Measurements from ENCODE around the gene ETFB.

The ETFB gene

DNA sequence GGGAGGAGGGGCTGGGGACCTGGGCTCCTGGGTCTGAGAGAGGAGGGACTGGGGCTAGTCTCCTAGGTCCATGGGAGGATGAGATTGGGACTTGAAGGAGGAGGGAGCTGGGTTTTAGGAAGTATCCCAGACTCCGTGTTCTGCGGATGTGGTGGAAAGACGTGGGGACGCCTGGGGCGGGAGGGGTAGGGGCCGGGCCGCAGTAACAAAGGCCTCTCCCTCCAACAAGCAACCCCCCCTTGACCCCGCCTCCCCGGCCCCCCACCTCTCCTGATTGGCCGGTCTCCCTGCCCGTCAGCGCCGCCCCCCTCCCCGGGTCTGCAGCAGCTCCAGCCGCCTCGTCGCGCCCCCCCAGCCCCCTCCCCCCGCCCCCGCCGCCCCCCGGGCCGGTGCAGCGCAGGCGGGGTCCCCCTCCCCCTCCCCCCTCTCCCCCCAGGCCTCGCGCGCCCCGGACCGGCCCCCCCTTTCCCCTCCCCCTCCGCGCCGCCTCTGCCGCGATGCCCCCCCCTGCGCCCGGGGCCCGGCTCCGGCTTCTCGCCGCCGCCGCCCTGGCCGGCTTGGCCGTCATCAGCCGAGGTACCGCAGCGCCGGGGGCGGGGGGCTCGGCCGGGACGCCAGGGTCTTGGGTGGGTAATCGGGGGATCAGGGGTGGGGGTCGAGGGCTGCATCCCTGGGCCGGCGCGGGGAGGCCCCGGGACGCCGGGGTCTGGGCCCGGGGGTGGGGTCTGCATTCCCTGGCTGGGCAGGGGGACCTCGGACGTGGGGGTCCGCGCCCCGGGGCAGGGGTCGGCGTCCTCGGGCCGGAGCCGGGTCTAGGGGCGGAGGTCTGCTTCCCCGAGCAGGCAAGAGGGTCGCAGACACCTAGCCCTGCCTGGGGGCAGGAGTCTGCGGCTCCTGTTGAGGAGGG, 54.6 kb downstream of the ETFB start, which contains the start of gene IGLON5:
TSS of gene IGLON5 (plus strand) at position 294 of the 907 bp plus-strand sequence. CDS start at position 498, 204 bp downstream.
- peak within 1 kb of the TSS in 6 of 11 experiments; percentile 30 to 55 (median 50); a peak in 11 of 22 replicates for H3K9ac ChIP-seq
- H3K4me2 ChIP-seq = peak within 1 kb of the TSS; percentile 29 to 91 (median 65); a peak in 21 of 22 replicates
- H3K36me3 ChIP-seq = peaks cover 0 to 5% (median 0%) of the 10 kb centered on the region in 11 experiments; a peak in 1 of 22 replicates

DNA sequence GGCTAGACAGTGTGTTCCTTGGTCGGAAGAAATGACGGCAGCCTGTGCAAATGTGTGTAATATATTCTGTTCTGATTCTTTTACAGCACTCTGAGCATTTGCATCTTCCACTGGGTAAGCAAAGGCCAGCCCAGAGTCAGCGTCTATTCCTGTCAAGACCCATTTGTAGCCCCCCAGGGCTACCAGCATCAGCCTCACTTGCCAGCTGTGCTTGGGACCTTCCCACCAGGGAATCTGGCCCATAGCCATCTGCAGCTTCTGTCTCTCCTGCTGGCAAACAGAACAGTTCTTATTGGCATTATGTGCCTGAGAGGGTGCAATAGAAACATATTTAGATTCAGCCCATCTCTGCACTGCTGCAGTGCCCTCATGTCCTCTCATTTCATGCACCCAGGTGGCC, 60.7 kb downstream of the ETFB start:
- H3K27ac ChIP-seq = no peak overlapping the region
- no peaks in the 10 kb centered on the region for H3K4me1 ChIP-seq
- no peak overlapping the region for H3K4me3 ChIP-seq
- no peak overlapping the region for H3K4me2 ChIP-seq
- no peak overlapping the region for H3K9ac ChIP-seq
- no peak for TF ChIP-seq Cebpa-rat (IDR thresholded peaks at IDR 0.05)
- no peaks in the 10 kb centered on the region for H3K27me3 ChIP-seq
- peaks cover 39 to 69% (median 57%) of the 10 kb centered on the region in 11 experiments for H3K9me3 ChIP-seq (replicated peaks in 1 of 11)
- peaks cover 0 to 8% (median 0%) of the 10 kb centered on the region in 11 experiments; a peak in 2 of 22 replicates for H3K36me3 ChIP-seq
- H4K20me1 ChIP-seq = no peaks in the 10 kb centered on the region

More for the DNA sequence above, 54.6 kb downstream of the ETFB start, which contains the start of gene IGLON5:
- peak within 1 kb of the TSS in 8 of 10 experiments; percentile 29 to 50 (median 40); a peak in 11 of 20 replicates for H3K4me3 ChIP-seq
- H3K27ac ChIP-seq = peak within 1 kb of the TSS in 4 of 11 experiments; percentile 40 to 48 (median 42); a peak in 6 of 22 replicates
- no peaks in the 10 kb centered on the region for H4K20me1 ChIP-seq
- H3K9me3 ChIP-seq (replicated peaks in 1 of 11) = peaks cover 16 to 34% (median 28%) of the 10 kb centered on the region in 11 experiments
- no peaks in the 10 kb centered on the region for H3K27me3 ChIP-seq
- peaks cover 6 to 29% (median 26%) of the 10 kb centered on the region in 10 experiments; a peak in 17 of 20 replicates for H3K4me1 ChIP-seq
- TF ChIP-seq Cebpa-rat (IDR thresholded peaks at IDR 0.05) = no peak

DNA sequence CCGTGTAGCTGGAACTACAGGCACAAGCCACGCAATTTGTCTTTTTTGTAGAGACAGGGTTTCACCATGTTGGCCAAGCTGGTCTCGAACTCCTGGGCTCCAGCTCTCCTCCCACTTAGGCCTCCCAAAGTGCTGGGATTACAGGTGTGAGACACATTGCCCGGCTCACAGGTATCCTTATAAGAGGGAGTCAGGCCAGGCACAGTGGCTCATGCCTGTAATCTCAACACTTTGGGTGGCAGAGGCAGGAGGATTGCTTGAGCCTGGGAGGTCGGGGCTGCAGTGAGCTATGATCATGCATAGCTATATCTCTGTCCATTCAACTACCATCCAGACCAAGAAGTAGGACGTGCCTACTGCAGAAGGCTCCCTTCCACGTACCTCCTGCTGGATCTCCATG, 64.9 kb downstream of the ETFB start:
- H3K9me3 ChIP-seq (replicated peaks in 1 of 11) = peaks cover 20 to 43% (median 35%) of the 10 kb centered on the region in 11 experiments
- peaks cover 0 to 8% (median 0%) of the 10 kb centered on the region in 11 experiments; a peak in 1 of 22 replicates for H3K36me3 ChIP-seq
- H3K4me2 ChIP-seq = no peak overlapping the region
- no peak overlapping the region for H3K27ac ChIP-seq
- no peaks in the 10 kb centered on the region for H4K20me1 ChIP-seq
- no peak overlapping the region for H3K4me3 ChIP-seq
- H3K4me1 ChIP-seq = peaks cover 0 to 8% (median 4%) of the 10 kb centered on the region in 10 experiments; a peak in 12 of 20 replicates
- H3K9ac ChIP-seq = no peak overlapping the region
- TF ChIP-seq Cebpa-rat (IDR thresholded peaks at IDR 0.05) = no peak
- no peaks in the 10 kb centered on the region for H3K27me3 ChIP-seq

DNA sequence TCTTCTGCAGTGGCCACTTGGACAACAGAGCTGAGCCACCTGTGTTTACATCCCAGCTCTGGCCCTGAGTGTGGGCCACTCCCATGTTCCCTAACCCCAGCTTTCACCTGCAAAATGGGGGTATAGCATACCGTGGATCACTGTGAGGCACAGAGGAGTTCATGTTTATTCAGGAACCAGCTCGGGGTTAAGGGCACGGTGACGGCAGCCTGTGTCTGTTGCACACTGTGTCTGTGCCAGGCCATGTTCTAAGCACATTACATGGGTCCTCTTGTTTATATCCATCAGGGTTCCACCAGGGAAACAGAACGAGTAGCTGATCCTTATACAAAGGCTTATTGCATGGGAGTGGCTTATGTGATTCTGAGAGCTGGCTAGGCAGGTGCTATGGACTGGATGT, 68.8 kb downstream of the ETFB start:
- no peak overlapping the region for H3K9ac ChIP-seq
- peaks cover 0 to 5% (median 0%) of the 10 kb centered on the region in 11 experiments; a peak in 1 of 22 replicates for H3K27me3 ChIP-seq
- H4K20me1 ChIP-seq = no peaks in the 10 kb centered on the region
- peaks cover 34 to 46% (median 42%) of the 10 kb centered on the region in 10 experiments for H3K4me1 ChIP-seq
- H3K9me3 ChIP-seq (replicated peaks in 1 of 11) = peaks cover 0 to 8% (median 4%) of the 10 kb centered on the region in 11 experiments; a peak in 16 of 22 replicates
- TF ChIP-seq Cebpa-rat (IDR thresholded peaks at IDR 0.05) = no peak
- H3K27ac ChIP-seq = no peak overlapping the region
- H3K4me2 ChIP-seq = no peak overlapping the region
- no peak overlapping the region for H3K4me3 ChIP-seq
- H3K36me3 ChIP-seq = peaks cover 0 to 2% (median 0%) of the 10 kb centered on the region in 11 experiments; a peak in 1 of 22 replicates

DNA sequence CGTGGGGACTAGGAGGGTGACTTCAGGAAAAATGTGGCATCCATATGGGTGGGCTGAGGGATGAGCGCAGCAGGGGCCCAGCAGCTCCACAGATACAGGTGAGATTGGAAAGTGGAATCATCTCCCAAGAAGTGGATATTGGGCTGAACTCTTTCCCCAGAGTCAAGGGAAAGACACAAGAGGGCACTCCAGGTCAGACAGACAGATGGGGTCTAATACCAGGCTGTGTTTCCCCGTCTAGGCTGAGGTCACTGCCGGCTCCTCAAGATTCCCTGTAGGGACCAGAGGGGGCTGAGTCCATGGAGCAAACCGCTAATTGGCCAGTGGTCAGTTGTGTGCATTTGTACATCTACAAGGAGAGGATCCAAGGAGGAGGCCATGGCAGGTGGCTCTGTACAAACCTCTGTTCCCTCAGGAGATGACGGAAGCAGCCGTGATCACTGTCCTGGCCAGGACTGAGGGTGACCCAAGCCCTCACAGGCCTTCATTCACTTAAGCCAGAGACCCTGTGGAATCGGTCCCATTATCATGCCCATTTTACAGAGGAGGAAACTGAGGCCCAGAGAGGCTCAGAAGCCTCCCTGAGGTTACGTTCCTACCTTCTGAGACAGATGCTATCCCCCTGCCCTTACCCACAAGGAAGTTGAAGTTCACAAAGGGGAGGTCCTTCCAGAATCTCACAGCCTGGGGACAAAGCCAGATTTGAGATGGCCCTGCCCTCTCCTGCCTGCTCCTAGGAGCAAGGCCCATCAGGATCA, 69.7 kb downstream of the ETFB start:
- Histone ChIP-seq H3K36me3 (no peaks in the 10 kb centered on the region), H3K9me3 (replicated peaks in 1 of 11) (peaks cover 0 to 2% (median 0%) of the 10 kb centered on the region in 11 experiments; a peak in 3 of 22 replicates), H3K27me3 (peaks cover 0 to 5% (median 0%) of the 10 kb centered on the region in 11 experiments; a peak in 1 of 22 replicates), H3K4me3 (no peak overlapping the region), H3K4me1 (peaks cover 34 to 55% (median 50%) of the 10 kb centered on the region in 10 experiments), H3K9ac (peak overlapping the region in 5 of 11 experiments; percentile 73 to 79 (median 75); a peak in 5 of 22 replicates), H4K20me1 (no peaks in the 10 kb centered on the region), H3K27ac (0 out of 22 replicates have a peak overlapping the region, but pooled peaks of 3 of the 11 experiments have one; percentile 12 to 87 (median 82)), H3K4me2 (peak overlapping the region in 9 of 11 experiments; percentile 87 to 98 (median 89); a peak in 15 of 22 replicates)
- no peak for TF ChIP-seq Cebpa-rat (IDR thresholded peaks at IDR 0.05)

DNA sequence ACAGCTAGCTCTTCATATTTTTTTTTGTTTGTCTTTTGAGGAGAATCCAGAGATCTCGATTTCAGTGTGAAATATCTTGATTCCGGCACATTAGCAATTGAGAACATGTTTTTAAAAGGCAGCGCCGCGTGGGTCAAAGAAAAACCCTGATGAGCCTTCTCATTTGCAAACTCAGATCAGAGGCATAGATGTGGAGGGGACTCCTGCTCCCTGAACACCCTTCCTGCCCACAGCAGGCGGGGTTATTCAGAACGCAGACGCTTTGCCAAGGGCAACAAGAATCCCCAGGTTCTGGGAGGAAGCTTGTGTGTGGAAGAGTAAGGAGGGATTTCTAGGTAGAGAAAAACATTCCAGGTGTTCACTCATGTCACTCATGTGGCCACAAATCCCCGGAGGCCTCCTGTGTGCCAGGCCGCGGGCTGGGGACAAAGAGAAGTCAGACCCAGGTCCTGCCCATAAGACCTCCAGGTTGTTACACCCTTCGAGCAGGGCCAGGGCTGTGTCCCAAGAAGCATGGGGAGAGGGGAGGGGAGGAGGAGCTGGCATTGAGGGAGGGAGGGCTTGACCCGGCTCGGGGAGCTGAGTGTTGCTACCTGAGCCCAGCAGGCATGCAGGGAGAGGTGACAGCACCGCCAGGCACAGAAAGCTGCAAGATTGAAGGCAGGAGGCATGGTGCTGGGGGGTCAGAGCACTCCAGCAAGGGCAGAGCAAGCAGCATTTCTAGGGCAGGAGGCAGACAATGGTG, 70.6 kb downstream of the ETFB start:
- Histone ChIP-seq H3K9me3 (replicated peaks in 1 of 11) (peaks cover 0 to 11% (median 0%) of the 10 kb centered on the region in 11 experiments; a peak in 3 of 22 replicates), H3K4me3 (peak overlapping the region in 3 of 10 experiments; percentile 48 to 60 (median 54); a peak in 4 of 20 replicates), H3K36me3 (no peaks in the 10 kb centered on the region), H3K4me1 (peaks cover 34 to 61% (median 53%) of the 10 kb centered on the region in 10 experiments), H3K4me2 (peak overlapping the region; percentile 84 to 98 (median 89)), H3K27ac (peak overlapping the region in 9 of 11 experiments; percentile 79 to 89 (median 84); a peak in 15 of 22 replicates), H3K9ac (peak overlapping the region in 9 of 11 experiments; percentile 64 to 80 (median 75); a peak in 17 of 22 replicates), H4K20me1 (no peaks in the 10 kb centered on the region), H3K27me3 (peaks cover 0 to 5% (median 0%) of the 10 kb centered on the region in 11 experiments; a peak in 1 of 22 replicates)
- no peak for TF ChIP-seq Cebpa-rat (IDR thresholded peaks at IDR 0.05)
